Measurements from ENCODE around the gene GATAD2A.

- TF ChIP-seq CTCF (conservative IDR thresholded peaks at IDR 0.05 in 1 of 2, IDR thresholded peaks at IDR 0.05 in 1 of 2; ENCODE audit: low read depth in 1 of 2, low read length in 2 of 2) (no peak), EZH2 (IDR thresholded peaks at IDR 0.05; ENCODE audit: low read length, missing control alignments) (no peak)
These were observed 43.4 kb upstream of the GATAD2A start for GRCh38 chr19:19362075-19362474.

Data from fibroblast of lung (primary cell).